ENCODE results near the gene PRR13. TPM values are rescaled to one million over a fixed set of nuclear protein-coding genes. Genes with fewer than 3 reads are reported as not detected.

The PRR13 gene
- total and polyA plus RNA-seq, 2 of the 8 experiments (the other 6 are each of a cell fraction or from before 2014, with no cell fraction given), result 82.9 to 185 TPM

GRCh38 chr12:53430116-53430515 lies 11.4 kb upstream of the PRR13 start:
- no peaks in the 10 kb centered on the region for H3K36me3 ChIP-seq (ENCODE audit: control insufficient read depth in 2 of 4, insufficient read depth in 4 of 4, low read length in 3 of 4)
- H2BK12ac ChIP-seq (ENCODE audit: low read depth, low read length), result no peak overlapping the region
- no peak overlapping the region for H4K8ac ChIP-seq (ENCODE audit: extremely low read depth, insufficient read depth, low read length)
- ChIA-PET POLR2A (ENCODE audit: partially characterized antibody) (interaction anchor here (0.9 to 4.2 kb wide), 7 partner anchors 8 to 86 kb away, joined by 3 to 21 read pairs (median 3); partner anchors contain the start of genes PRR13 and SP1), CTCF (ENCODE audit: partially characterized antibody) (interaction anchor here (0.7 to 4.9 kb wide), 8 partner anchors 9 to 571 kb away, joined by 3 to 35 read pairs (median 6); no protein-coding TSS in a partner anchor)
- H2BK20ac ChIP-seq (ENCODE audit: low read length), result 0 out of 2 replicates have a peak overlapping the region, but pooled peaks have one; percentile 7
- TF ChIP-seq MAFK (IDR thresholded peaks at IDR 0.05; ENCODE audit: low read depth, low read length) (no peak), HDAC6 (IDR thresholded peaks at IDR 0.05; ENCODE audit: low read depth, low read length) (no peak), NRF1 (IDR thresholded peaks at IDR 0.05; ENCODE audit: low read depth, low read length) (no peak), CTCF (IDR thresholded peaks at IDR 0.05; ENCODE audit: control extremely low read depth in 1 of 3, insufficient read depth in 1 of 3, low read depth in 1 of 3, low read length in 3 of 3) (no peak), NANOG (IDR thresholded peaks at IDR 0.05; ENCODE audit: insufficient read depth, low read depth, low read length, poor library complexity, severe bottlenecking) (no peak)
- no peak overlapping the region for H3K9ac ChIP-seq (replicated peaks in 1 of 4; ENCODE audit: extremely low read depth in 1 of 4, low read depth in 3 of 4, low read length in 3 of 4)
- no peaks in the 10 kb centered on the region for H3K23me2 ChIP-seq (ENCODE audit: low read depth, low read length)
- no peak overlapping the region for H4K91ac ChIP-seq (replicated peaks; ENCODE audit: insufficient read length, low read length)
- no peak overlapping the region for H3K14ac ChIP-seq (ENCODE audit: insufficient read length)
- no peak overlapping the region for H3K4me3 ChIP-seq (ENCODE audit: extremely low read depth in 1 of 4, insufficient read depth in 2 of 4, low read depth in 3 of 4, low read length in 4 of 4)
- H2BK120ac ChIP-seq (replicated peaks; ENCODE audit: low read depth, low read length), result no peak overlapping the region
- WGBS, 2 experiments (ENCODE audit: extremely low coverage in 1 of 2, insufficient coverage in 1 of 2, insufficient read length in 1 of 2, insufficient replicate concordance in 2 of 2, low coverage in 1 of 2, low lambda C conversion rate in 2 of 2, missing lambda C conversion rate in 1 of 2), result 81% methylated on average over 5 of the region's 5 CpGs; no CpG with 5 or more reads in 1 of the 2 experiments
- H2BK5ac ChIP-seq (ENCODE audit: low read depth, low read length), result no peak overlapping the region; the same call in 1 of the 2 replicates
- FAIRE-seq (no peak), DNase-seq (ENCODE audit: low read depth in 1 of 2, low spot score in 2 of 2) (no peak)
- H3K23ac ChIP-seq (ENCODE audit: insufficient read length), result no peak overlapping the region
- H3K27ac ChIP-seq (ENCODE audit: low read depth, low read length), result no peak overlapping the region
- H3K27me3 ChIP-seq (replicated peaks in 1 of 4; ENCODE audit: control insufficient read depth in 3 of 4, extremely low read depth in 1 of 4, insufficient read depth in 3 of 4, low read length in 3 of 4), result no peaks in the 10 kb centered on the region
- H4K20me1 ChIP-seq (replicated peaks in 1 of 2; ENCODE audit: control insufficient read depth in 1 of 2, insufficient read depth in 2 of 2, low read length in 2 of 2), result no peaks in the 10 kb centered on the region
- no peaks in the 10 kb centered on the region for H3K79me1 ChIP-seq (ENCODE audit: low read depth, low read length)
- no peak overlapping the region for H2AFZ ChIP-seq (ENCODE audit: low read length)
- no peak overlapping the region for H3K4ac ChIP-seq (replicated peaks; ENCODE audit: insufficient read length, low read depth, low read length)
- H2BK15ac ChIP-seq (ENCODE audit: low read length), result no peak overlapping the region
- H3K18ac ChIP-seq (ENCODE audit: extremely low read depth, low read length), result no peak overlapping the region
- H3K79me2 ChIP-seq (ENCODE audit: control insufficient read depth in 1 of 2, insufficient read depth in 2 of 2, low read length in 2 of 2), result no peaks in the 10 kb centered on the region
- H3K56ac ChIP-seq (replicated peaks; ENCODE audit: insufficient read length, low read depth, low read length), result no peak overlapping the region
- H3K9me3 ChIP-seq (ENCODE audit: insufficient read depth in 2 of 2, low read depth in 1 of 2, low read length in 1 of 2), result no peaks in the 10 kb centered on the region
- H2AK5ac ChIP-seq (ENCODE audit: low read depth, low read length), result no peak overlapping the region
- no peaks in the 10 kb centered on the region for H3K4me1 ChIP-seq (replicated peaks in 1 of 4; ENCODE audit: control insufficient read depth in 3 of 4, insufficient read depth in 4 of 4, low read length in 3 of 4)
- H4K5ac ChIP-seq (ENCODE audit: insufficient read length, low read depth, low read length), result no peak overlapping the region
- no peak overlapping the region for H3K4me2 ChIP-seq (ENCODE audit: insufficient read depth in 1 of 2, low read depth in 2 of 2, low read length in 2 of 2)
